ENCODE results near the gene LRRC14B. TPM values are rescaled to one million over a fixed set of nuclear protein-coding genes. Genes with fewer than 3 reads are reported as not detected.
"Not testable (repeated sequence)": the region's sequence is repeated elsewhere in the genome, so short reads cannot be mapped to it uniquely, and the experiment has no call there.

Gene LRRC14B
- total RNA-seq, 1 donor = not detected

DNA sequence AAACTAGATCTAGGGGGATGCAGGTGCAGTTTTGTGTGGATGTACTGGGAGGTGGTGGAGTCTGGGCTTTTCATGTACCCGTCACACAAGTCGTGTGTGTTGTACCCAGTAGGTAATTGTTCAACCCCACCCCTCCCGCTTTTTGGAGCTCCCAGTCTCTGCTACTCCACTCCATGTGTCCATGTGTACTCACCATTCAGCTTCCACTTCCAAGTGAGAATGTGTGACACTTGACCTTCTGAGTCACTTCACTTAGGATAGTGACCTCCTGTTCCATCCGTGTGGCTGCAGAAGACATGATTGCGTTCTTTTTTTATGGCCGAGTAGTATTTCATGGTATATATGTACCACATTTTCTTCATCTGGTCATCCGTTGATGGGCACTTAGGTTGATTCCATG is 49.3 kb downstream of the LRRC14B start:
- not testable (repeated sequence) for H3K9me3 ChIP-seq (ENCODE audit: low read depth, low read length); H3K4me3 ChIP-seq (ENCODE audit: low read length); H3K4me1 ChIP-seq (ENCODE audit: insufficient read depth, low read length); H3K27me3 ChIP-seq (ENCODE audit: insufficient read depth, low read length)

GRCh38 chr5:241045-241669 is 49.9 kb downstream of the LRRC14B start:
- not testable (repeated sequence) for H3K4me1 ChIP-seq (ENCODE audit: insufficient read depth, low read length); H3K27me3 ChIP-seq (ENCODE audit: insufficient read depth, low read length)

GRCh38 chr5:243683-244367 is 52.5 kb downstream of the LRRC14B start:
- H3K4me3 ChIP-seq (ENCODE audit: low read length); H3K27me3 ChIP-seq (ENCODE audit: insufficient read depth, low read length); H3K9me3 ChIP-seq (ENCODE audit: low read depth, low read length); H3K4me1 ChIP-seq (ENCODE audit: insufficient read depth, low read length): not testable (repeated sequence)

More at GRCh38 chr5:241045-241669, 49.9 kb downstream of the LRRC14B start:
- H3K9me3 ChIP-seq (ENCODE audit: low read depth, low read length); H3K4me3 ChIP-seq (ENCODE audit: low read length): not testable (repeated sequence)

- H3K9me3 ChIP-seq (ENCODE audit: low read depth, low read length); H3K4me3 ChIP-seq (ENCODE audit: low read length); H3K4me1 ChIP-seq (ENCODE audit: insufficient read depth, low read length); H3K27me3 ChIP-seq (ENCODE audit: insufficient read depth, low read length): not testable (repeated sequence)
Observed at GRCh38 chr5:245717-246116, 54.4 kb downstream of the LRRC14B start.

Other genes with a start within 250 kb of the LRRC14B start
- gene PLEKHG4B, start 99.3 kb upstream of the LRRC14B start, total RNA-seq = under 0.01 TPM
- 1.4 TPM for gene CCDC127, start 26.7 kb downstream of the LRRC14B start, total RNA-seq
- 186 TPM for gene SDHA, start 26.8 kb downstream of the LRRC14B start, total RNA-seq
- gene PDCD6, start 80.2 kb downstream of the LRRC14B start, total RNA-seq = 26.9 TPM
- gene AHRR, start 130.2 kb downstream of the LRRC14B start, total RNA-seq = 0.31 TPM